Dedifferentiated amniotic fluid mesenchymal stem cell (primary cell): ENCODE data around the gene ACSM3.
A peak's percentile ranks its signal among the peaks of the same experiment; 100 is the strongest.
"Not testable (repeated sequence)": the region's sequence is repeated elsewhere in the genome, so short reads cannot be mapped to it uniquely, and the experiment has no call there.

ENCODE experiments used
- DNase-seq: peaks from one replicate; pipeline ENCODE4 v3.0.0-alpha.2; 2016; ENCODE audit errors: extremely low spot score

ACSM3 gene

GRCh38 chr16:20755799-20756198 lies 8.0 kb upstream of the ACSM3 start:
- not testable (repeated sequence) for DNase-seq

GRCh38 chr16:20760346-20760745 lies 3.5 kb upstream of the ACSM3 start:
- no peak for DNase-seq

- DNase-seq = no peak
These were observed 2.6 kb upstream of the ACSM3 start for GRCh38 chr16:20761175-20761574.

GRCh38 chr16:20762404-20763123 lies 1.2 kb upstream of the ACSM3 start:
- DNase-seq = no peak

- not testable (repeated sequence) for DNase-seq
These were observed 634 bp downstream of the ACSM3 start for GRCh38 chr16:20764448-20764847.

- no peak for DNase-seq
These were observed 1.9 kb downstream of the ACSM3 start for GRCh38 chr16:20765732-20766131.

GRCh38 chr16:20766294-20766693 lies 2.5 kb downstream of the ACSM3 start:
- no peak for DNase-seq

- DNase-seq = no peak
These were observed 3.8 kb downstream of the ACSM3 start for GRCh38 chr16:20767577-20767976.

GRCh38 chr16:20768121-20768520 lies 4.3 kb downstream of the ACSM3 start:
- no peak for DNase-seq

GRCh38 chr16:20768818-20769217 lies 5.0 kb downstream of the ACSM3 start:
- no peak for DNase-seq

- DNase-seq = no peak
These were observed 9.9 kb downstream of the ACSM3 start for GRCh38 chr16:20773679-20774078.

GRCh38 chr16:20774703-20775362 lies 11.0 kb downstream of the ACSM3 start:
- DNase-seq = no peak

- DNase-seq = no peak
These were observed 17.9 kb downstream of the ACSM3 start for GRCh38 chr16:20781697-20782096.

- DNase-seq = no peak
These were observed 18.7 kb downstream of the ACSM3 start for GRCh38 chr16:20782470-20782869.

- DNase-seq = no peak
These were observed 20.4 kb downstream of the ACSM3 start for GRCh38 chr16:20784204-20784603.

GRCh38 chr16:20789130-20789529 lies 25.3 kb downstream of the ACSM3 start:
- no peak for DNase-seq

GRCh38 chr16:20791923-20792612 lies 28.3 kb downstream of the ACSM3 start:
- DNase-seq = no peak

- DNase-seq = no peak
These were observed 34.5 kb downstream of the ACSM3 start for GRCh38 chr16:20798364-20798763.

- DNase-seq = peak; percentile 47
These were observed 35.8 kb downstream of the ACSM3 start for GRCh38 chr16:20799599-20799998.

GRCh38 chr16:20801278-20801677 lies 37.5 kb downstream of the ACSM3 start:
- no peak for DNase-seq

- DNase-seq = no peak
These were observed 39.4 kb downstream of the ACSM3 start for GRCh38 chr16:20803192-20803560.

- no peak for DNase-seq
These were observed 39.9 kb downstream of the ACSM3 start for GRCh38 chr16:20803561-20804214.
